ENCODE data around the gene SNRPD3. TPM values are rescaled to one million over a fixed set of nuclear protein-coding genes. Genes with fewer than 3 reads are reported as not detected.
A peak's percentile ranks its signal among the peaks of the same experiment; 100 is the strongest.

SNRPD3 gene
- total and polyA plus RNA-seq, 9 of the 15 experiments (the other 6 are each of a cell fraction or from before 2014, with no cell fraction given): 131 to 366 (median 274) TPM

- TF ChIP-seq ZBTB26 (CRISPR knock-in tag; IDR thresholded peaks at IDR 0.05) (no peak), SIN3A (IDR thresholded peaks at IDR 0.05; ENCODE audit: borderline replicate concordance in 2 of 2, control insufficient read depth in 1 of 2, low read depth in 2 of 2, low read length in 2 of 2) (peak in 1 of 2 experiments; percentile 80; a peak in 2 of 4 replicates), ZNF140 (CRISPR knock-in tag; IDR thresholded peaks at IDR 0.05) (no peak), ZNF124 (CRISPR knock-in tag; IDR thresholded peaks at IDR 0.05) (no peak), ZNF609 (CRISPR knock-in tag; IDR thresholded peaks at IDR 0.05; ENCODE audit: borderline replicate concordance) (no peak), ZBTB9 (CRISPR knock-in tag; IDR thresholded peaks at IDR 0.05) (peak; percentile 80; the same call in 1 of the 2 replicates), BHLHE40 (IDR thresholded peaks at IDR 0.05; ENCODE audit: low read length) (no peak), NONO (IDR thresholded peaks at IDR 0.05; ENCODE audit: low read depth in 2 of 2, low read length in 1 of 2) (no peak), ZNF12 (CRISPR knock-in tag; IDR thresholded peaks at IDR 0.05) (no peak), RBM34 (IDR thresholded peaks at IDR 0.05; ENCODE audit: borderline replicate concordance, insufficient read depth, low read length) (no peak), XRCC3 (IDR thresholded peaks at IDR 0.05) (no peak), FOXP1 (CRISPR knock-in tag; IDR thresholded peaks at IDR 0.05) (no peak), CHD2 (IDR thresholded peaks at IDR 0.05; ENCODE audit: low read depth, low read length) (no peak), POLR2B (IDR thresholded peaks at IDR 0.05; ENCODE audit: low read depth, partially characterized antibody) (peak; percentile 35), HSF4 (CRISPR knock-in tag; IDR thresholded peaks at IDR 0.05; ENCODE audit: borderline replicate concordance) (no peak), JUN (IDR thresholded peaks at IDR 0.05; ENCODE audit: borderline replicate concordance, low read depth, low read length) (no peak), JUN (CRISPR knock-in tag; IDR thresholded peaks at IDR 0.05; ENCODE audit: borderline replicate concordance) (no peak)
Observed at GRCh38 chr22:24555165-24556039, at the start of gene SNRPD3 (continued).
